Activated CD8-positive, alpha-beta T cell treated with anti-CD3 and anti-CD28 coated beads for 36 hours (primary cell): Measurements from ENCODE around the gene TEX28. TPM values are rescaled to one million over a fixed set of nuclear protein-coding genes. Genes with fewer than 3 reads are reported as not detected.

Experiments
- total RNA-seq, 2 experiments: library from RNA; stranded (reverse); gene quantifications; one replicate each; pipeline ENCODE4 v1.2.3, GENCODE V29; 2021

TEX28 gene
- total RNA-seq, 2 experiments from 2014 or later = not detected

Other genes starting within 250 kb of the TEX28 start
- gene MECP2, start 197.4 kb downstream of the TEX28 start, total RNA-seq = 10 to 100 TPM; 63.7 to 65.1 TPM
- not detected for gene OPN1LW, start 150.9 kb downstream of the TEX28 start, total RNA-seq
- gene OPN1MW, start 112.5 kb downstream of the TEX28 start, total RNA-seq = not detected
- gene OPN1MW2, start 75.4 kb downstream of the TEX28 start, total RNA-seq = not detected
- gene OPN1MW3, start 37.5 kb downstream of the TEX28 start, total RNA-seq = not detected
- 1 to 10 TPM in 1 of 2 experiments, under 1 TPM in 1; 0.67 to 1.0 TPM for gene TKTL1, start 671 bp upstream of the TEX28 start, total RNA-seq
- 1,000 to 10,000 TPM; 1,057 to 1,091 TPM for gene FLNA, start 79.5 kb upstream of the TEX28 start, total RNA-seq
- gene EMD, start 84.2 kb upstream of the TEX28 start, total RNA-seq = 10 to 100 TPM; 92.4 to 96.6 TPM
- gene RPL10, start 103.3 kb upstream of the TEX28 start, total RNA-seq = 1,000 to 10,000 TPM; 3,574 to 3,675 TPM
- 10 to 100 TPM in 1 of 2 experiments, 1 to 10 TPM in 1; 9.4 to 10.3 TPM for gene DNASE1L1, start 114.1 kb upstream of the TEX28 start, total RNA-seq
- gene TAFAZZIN, start 116.4 kb upstream of the TEX28 start, total RNA-seq = 10 to 100 TPM; 49.8 to 53.4 TPM
- 10 to 100 TPM; 21.3 to 22.5 TPM for gene ATP6AP1, start 133.6 kb upstream of the TEX28 start, total RNA-seq
- 10 to 100 TPM; 76.5 TPM for gene GDI1, start 142.0 kb upstream of the TEX28 start, total RNA-seq
- gene FAM50A, start 149.0 kb upstream of the TEX28 start, total RNA-seq = 10 to 100 TPM; 43.6 to 47.5 TPM
- gene PLXNA3, start 163.2 kb upstream of the TEX28 start, total RNA-seq = 10 to 100 TPM; 36.5 to 40.5 TPM
- 10 to 100 TPM; 49.8 to 50.1 TPM for gene LAGE3, start 184.2 kb upstream of the TEX28 start, total RNA-seq
- 10 to 100 TPM; 46.5 to 47.6 TPM for gene UBL4A, start 191.5 kb upstream of the TEX28 start, total RNA-seq
- 10 to 100 TPM; 13.2 to 14.1 TPM for gene SLC10A3, start 195.5 kb upstream of the TEX28 start, total RNA-seq
- gene FAM3A, start 221.1 kb upstream of the TEX28 start, total RNA-seq = 10 to 100 TPM; 27.9 to 31.9 TPM